H1 (cell line): ENCODE data around the gene SH3RF3.

Experiments
- BCL11A ChIP-seq, 2 experiments: IDR thresholded peaks; one replicate each; pipeline ENCODE4 v1.6.1; 2011; ENCODE audit warnings: low read depth in 2 of 2, low read length in 2 of 2, mild to moderate bottlenecking in 2 of 2
- CHD1 ChIP-seq: IDR thresholded peaks from 2 replicates; pipeline ENCODE4 v1.6.1; 2012; ENCODE audit warnings: low read depth, low read length, improper control_type of control experiment
- CHD2 ChIP-seq: IDR thresholded peaks from 2 replicates; pipeline ENCODE4 v1.6.1; 2012; ENCODE audit warnings: low read length, improper control_type of control experiment
- CTCF ChIP-seq, 3 experiments: IDR thresholded peaks; 1 replicate in 2 of 3; 2 replicates in 1 of 3; pipeline versions ENCODE4 v1.5.1 to v1.6.1; 2011; ENCODE audit warnings: low read length in 3 of 3, mild to moderate bottlenecking in 3 of 3, inconsistent platforms in 2 of 3, low read depth in 1 of 3, moderate library complexity in 1 of 3; ENCODE audit not compliant: insufficient read depth in 1 of 3; ENCODE audit errors: control extremely low read depth in 1 of 3
- POLR2A ChIP-seq, 2 experiments: IDR thresholded peaks; 1 replicate in 1 of 2; 2 replicates in 1 of 2; pipeline ENCODE4 v1.6.1; 2011; ENCODE audit warnings: low read depth in 2 of 2, low read length in 2 of 2, mild to moderate bottlenecking in 2 of 2; ENCODE audit errors: control extremely low read depth in 1 of 2
- USF2 ChIP-seq: IDR thresholded peaks from 2 replicates; pipeline ENCODE4 v1.6.1; 2011; ENCODE audit warnings: low read length, improper control_type of control experiment

GRCh38 chr2:109535217-109535946 is 406.4 kb downstream of the SH3RF3 start:
- TF ChIP-seq USF2 (no peak), BCL11A (IDR thresholded peaks at IDR 0.05; ENCODE audit: low read depth in 2 of 2, low read length in 2 of 2) (no peak), POLR2A (IDR thresholded peaks at IDR 0.05; ENCODE audit: control extremely low read depth in 1 of 2, low read depth in 2 of 2, low read length in 2 of 2) (no peak), CTCF (IDR thresholded peaks at IDR 0.05; ENCODE audit: control extremely low read depth in 1 of 3, insufficient read depth in 1 of 3, low read depth in 1 of 3, low read length in 3 of 3) (no peak), CHD2 (no peak), CHD1 (no peak)
